Neural progenitor cell (in vitro differentiated cells): ENCODE data around the gene ACAP1.

Experiments used
- CTCF ChIP-seq: fragments of 200-600 bp; sonication (generic); IDR thresholded peaks from 2 replicates; pipeline ENCODE4 v1.5.1; 2017; ENCODE audit warnings: antibody characterized with exemption, mild to moderate bottlenecking
- EZH2 ChIP-seq: fragments of 200-600 bp; sonication (generic); IDR thresholded peaks from 2 replicates; pipeline ENCODE4 v1.6.1; 2017; ENCODE audit warnings: antibody characterized with exemption, mild to moderate bottlenecking, moderate library complexity

- TF ChIP-seq CTCF (no peak), EZH2 (no peak)
Measured at GRCh38 chr17:7356756-7357155, 20.4 kb downstream of the ACAP1 start.
